NCI-H1694 (cell line): ENCODE results near the gene BTAF1.
"Not testable (repeated sequence)": the region's sequence is repeated elsewhere in the genome, so short reads cannot be mapped to it uniquely, and the experiment has no call there.

Source experiments
- DNase-seq: peaks from one replicate; lab custom pipeline; 2025; lab: John Stamatoyannopoulos, UW

Gene BTAF1

DNA sequence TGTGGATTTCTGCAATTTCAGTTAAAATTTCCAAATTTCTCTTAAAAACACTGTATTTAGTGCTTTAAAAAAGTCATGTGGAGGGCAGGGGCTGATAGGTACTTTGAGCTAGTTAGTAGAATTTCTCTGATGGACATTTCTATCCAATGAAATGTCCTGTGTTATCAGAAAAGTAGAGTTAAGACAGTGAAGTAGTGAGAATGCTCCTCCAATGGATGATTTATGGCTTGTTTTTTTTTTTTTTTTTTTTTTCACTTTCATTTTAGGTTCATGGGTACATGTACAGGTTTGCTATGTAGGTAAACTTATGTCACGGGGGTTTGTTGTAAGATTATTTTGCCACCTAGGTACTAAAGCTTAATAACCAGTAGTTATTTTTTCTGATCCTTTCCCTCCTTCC, 55.0 kb downstream of the BTAF1 start:
- DNase-seq, result no peak

GRCh38 chr10:91980319-91980718, 56.7 kb downstream of the BTAF1 start:
- DNase-seq, result no peak

- DNase-seq, result no peak
Observed at GRCh38 chr10:91983416-91983815, 59.8 kb downstream of the BTAF1 start.

- no peak for DNase-seq
Observed at GRCh38 chr10:91987397-91988037, 63.9 kb downstream of the BTAF1 start.

DNA sequence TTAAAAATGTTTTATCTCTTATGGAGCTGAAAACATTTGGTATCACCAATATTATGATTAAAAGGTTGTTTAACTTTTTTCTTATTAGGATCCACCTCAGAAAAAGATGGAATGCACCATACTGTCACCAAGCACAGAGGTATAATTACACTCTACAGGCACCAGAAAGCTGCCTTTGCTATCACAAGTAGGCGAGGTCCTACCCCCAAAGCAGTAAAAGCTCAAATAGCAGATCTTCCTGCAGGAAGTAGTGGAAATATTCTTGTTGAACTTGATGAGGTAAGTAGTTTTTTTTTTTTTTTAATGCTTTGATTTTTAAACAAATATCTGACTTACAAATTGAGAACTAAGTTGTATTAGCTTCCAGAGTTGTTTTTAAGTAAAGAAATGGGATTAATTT, 68.5 kb downstream of the BTAF1 start:
- DNase-seq, result no peak

DNA sequence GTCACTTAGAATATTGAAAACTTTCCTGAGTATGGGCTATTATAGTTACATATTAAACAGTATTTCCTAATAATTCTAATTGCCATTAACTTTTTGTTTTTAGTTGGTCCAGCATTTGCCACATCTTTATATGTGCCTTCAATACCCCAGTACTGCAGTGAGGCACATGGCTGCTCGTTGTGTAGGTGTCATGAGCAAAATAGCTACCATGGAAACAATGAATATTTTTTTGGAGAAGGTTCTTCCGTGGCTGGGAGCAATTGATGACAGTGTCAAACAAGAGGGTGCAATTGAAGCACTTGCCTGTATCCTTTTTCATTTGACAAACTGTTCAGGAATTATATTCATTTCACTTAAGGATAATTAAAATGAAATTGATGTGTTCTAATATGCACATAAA, 72.7 kb downstream of the BTAF1 start:
- no peak for DNase-seq

DNA sequence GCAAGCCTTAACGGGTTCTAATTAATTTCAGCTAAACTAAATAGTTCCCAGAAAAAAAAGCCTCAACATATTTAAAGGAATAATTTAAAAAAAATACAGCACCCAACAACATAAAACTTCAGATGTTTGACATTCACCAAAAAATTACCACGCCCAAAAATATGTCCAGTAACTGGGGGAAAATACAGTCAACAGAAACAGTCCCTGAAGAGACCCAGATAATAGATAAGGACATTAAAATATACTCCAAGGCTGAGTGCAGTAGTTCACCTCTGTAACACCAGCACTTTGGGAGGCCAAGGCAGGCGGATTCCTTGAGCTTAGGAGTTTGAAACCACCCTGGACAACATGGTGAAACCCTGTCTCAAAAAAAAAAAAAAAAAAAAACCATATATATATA, 78.0 kb downstream of the BTAF1 start:
- no peak for DNase-seq

- DNase-seq, result no peak
Observed at GRCh38 chr10:92001995-92002394, 78.4 kb downstream of the BTAF1 start.

- no peak for DNase-seq
Observed at GRCh38 chr10:92003258-92003657, 79.7 kb downstream of the BTAF1 start.

DNA sequence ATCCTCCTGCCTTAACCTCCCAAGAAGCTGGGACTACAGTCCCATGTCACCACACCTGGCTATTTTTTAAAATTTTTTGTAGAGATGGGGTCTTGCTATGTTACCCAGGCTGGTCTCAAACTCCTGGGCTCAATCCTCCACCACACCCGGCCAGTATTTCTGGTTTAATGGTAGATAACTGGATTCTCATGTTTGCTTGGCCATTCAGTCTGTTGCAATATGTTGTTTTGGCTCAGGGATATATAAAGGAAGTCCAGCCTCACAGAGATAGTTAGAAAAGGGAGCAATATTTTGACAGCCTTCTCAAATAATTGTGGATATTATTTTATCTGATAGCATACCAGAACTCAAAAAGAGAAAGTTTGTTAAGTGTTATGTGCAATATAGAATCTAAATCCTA, 82.4 kb downstream of the BTAF1 start:
- no peak for DNase-seq

DNA sequence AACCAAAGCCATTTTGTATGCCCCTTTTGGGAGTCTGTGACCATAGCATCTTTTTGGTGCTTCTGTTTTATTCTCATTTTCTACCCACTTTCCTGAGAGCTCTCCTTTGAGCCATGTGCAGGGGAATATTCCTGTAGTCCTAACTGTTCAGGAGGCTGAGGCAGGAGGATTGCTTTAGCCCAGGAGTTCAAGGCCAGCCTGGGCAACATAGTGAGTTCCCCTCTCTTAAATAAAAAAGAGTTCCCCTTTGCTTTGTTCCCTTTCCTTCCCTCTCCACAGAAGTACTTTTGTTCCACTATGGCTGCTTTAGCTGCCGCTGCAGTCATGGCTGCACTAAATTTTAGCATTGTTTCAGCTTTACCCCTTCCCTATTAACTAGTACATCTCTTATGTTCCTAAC, 85.9 kb downstream of the BTAF1 start:
- DNase-seq, result no peak

DNA sequence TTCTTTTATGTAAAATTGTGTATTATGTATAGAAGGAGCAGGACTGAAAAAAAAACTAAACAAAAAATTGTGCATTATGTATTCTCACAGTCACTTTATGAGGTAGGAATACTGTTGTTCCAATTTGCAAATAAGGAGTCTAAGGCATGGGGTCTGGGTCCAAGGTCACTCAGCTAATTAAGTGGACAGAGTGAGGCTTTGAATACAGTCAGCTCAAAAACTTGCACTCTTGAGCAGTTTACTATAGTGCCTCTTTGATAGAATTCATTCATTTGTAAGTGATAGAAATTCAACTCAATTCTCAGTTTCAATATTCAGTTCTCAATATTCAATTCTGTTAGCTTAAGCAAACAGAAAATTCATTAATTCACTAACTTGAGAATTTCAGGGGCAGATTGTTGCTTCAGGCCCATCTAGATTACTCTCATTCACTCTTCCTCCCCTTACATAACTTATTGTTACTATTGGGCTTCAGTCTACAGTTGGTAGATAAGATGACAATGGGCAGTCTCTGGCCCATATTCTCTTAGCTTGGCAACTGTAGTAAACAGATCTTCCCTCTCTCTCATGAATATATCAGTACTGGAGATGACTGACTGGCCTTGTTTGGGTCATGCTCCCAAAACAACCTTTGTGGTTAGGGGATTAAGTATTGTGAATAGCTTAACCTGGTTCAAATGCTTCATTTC, 86.6 kb downstream of the BTAF1 start:
- DNase-seq, result no peak

- DNase-seq, result no peak
Observed at GRCh38 chr10:92011560-92012214, 88.1 kb downstream of the BTAF1 start.

- no peak for DNase-seq
Observed at GRCh38 chr10:92014620-92015019, 91.0 kb downstream of the BTAF1 start.

DNA sequence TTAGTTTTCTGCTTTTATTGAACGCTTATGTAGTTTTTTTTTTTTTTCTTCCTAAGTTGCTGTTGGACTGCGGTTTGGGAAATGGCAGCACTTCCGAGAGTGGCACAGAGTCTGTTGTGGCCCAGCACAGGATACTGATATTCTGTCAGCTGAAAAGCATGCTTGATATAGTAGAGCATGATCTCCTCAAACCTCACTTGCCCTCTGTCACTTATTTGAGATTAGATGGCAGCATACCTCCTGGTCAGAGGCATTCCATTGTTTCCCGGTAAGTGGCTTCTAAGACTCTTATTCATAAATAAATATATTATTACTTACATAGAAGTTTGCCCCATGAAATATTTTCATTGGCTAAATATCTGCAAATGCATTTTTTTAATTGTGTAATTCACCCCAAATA, 101.1 kb downstream of the BTAF1 start:
- DNase-seq, result no peak

DNA sequence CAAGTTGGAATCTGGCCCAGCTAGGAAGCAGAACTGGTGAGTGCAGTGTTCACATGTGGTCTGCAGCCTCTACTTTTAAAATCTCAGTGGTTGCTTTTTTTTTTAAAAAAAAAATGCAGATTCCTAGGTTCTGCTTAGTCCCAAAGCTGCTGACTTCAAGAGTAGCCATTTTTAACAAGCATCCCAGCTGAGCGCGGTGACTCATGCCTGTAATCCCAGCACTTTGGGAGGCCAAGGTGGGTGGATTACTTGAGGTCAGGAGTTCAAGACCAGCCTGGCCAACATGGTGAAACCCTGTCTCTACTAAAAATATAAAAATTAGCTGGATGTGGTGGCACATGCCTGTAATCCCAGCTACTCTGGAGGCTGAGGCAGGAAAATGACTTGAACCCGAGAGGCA, 101.8 kb downstream of the BTAF1 start:
- DNase-seq, result not testable (repeated sequence)

DNA sequence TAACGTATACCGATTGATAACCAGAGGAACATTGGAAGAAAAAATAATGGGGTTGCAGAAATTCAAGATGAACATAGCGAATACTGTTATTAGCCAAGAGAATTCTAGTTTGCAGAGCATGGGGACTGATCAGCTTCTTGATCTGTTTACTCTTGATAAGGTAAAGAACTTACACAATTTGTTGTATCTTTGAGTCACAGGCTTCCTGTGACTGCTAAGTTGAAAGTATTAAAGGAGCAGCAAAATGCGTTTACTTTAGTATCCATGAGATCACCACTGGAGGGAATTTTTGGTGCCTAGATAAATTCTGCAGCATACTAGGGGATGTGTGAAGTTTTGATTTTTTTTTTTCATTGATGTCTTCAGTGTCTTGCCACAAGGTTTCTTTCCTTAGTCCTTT, 103.6 kb downstream of the BTAF1 start:
- no peak for DNase-seq

DNA sequence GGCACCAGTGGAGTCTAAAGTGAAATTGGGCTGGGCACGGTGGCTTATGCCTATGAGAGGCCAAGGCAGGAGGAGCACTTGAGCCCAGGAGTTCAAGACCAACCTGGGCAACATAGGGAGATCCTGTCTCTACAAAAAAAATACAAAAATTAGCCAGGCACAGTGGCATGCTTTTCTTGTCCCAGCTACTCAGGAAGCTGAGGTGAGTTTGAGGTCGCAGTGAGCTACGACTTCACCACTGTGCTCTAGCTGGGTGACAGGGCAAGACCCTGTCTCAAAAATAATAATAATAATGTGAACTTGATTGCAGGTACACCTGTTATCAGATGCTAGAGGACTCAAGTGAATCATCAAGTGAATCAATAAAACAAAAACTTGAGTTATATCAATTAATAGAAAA, 108.0 kb downstream of the BTAF1 start:
- DNase-seq, result no peak

DNA sequence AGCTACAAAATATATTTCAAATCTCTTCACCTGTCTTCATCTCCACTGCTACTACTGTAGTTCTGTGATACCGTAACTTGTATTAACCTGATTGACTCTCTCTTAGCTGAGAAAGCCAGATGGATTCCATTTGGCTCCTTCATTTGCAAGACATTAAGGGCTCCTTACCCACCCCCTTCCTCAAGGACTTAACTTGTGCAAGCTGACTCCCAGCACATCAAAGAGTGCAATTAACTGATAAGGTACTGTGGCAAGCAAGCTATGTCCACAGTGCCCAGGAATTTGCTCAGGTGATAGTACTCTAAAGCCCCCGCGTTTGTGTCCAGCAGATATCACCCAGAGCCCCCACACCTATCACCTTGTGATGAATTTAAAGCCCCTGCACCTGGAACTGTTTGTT, 109.5 kb downstream of the BTAF1 start:
- DNase-seq, result not testable (repeated sequence)

GRCh38 chr10:92038949-92039348, 115.4 kb downstream of the BTAF1 start:
- DNase-seq, result no peak

GRCh38 chr10:92042541-92042940, 119.0 kb downstream of the BTAF1 start:
- no peak for DNase-seq

- no peak for DNase-seq
Observed at GRCh38 chr10:92045641-92046106, 122.1 kb downstream of the BTAF1 start.

DNA sequence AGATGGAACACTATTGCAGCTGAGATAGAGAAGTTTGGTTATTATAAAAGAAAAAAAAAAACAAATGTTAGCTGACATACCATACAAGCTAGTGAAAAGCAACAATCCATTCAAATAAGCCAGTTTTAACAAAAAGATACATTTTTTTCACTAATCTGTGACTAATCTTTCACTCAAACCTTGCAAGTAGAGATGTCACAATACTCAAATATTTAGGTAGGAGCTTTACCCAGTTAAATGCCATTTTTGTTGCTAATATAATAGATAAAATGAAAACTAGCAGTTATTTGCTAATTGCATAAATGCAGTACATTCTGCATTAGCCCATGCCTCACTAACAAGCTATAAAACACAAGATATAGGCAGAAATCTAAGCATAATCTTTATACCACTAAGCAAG, 123.6 kb downstream of the BTAF1 start:
- no peak for DNase-seq
